DND-41 (cell line): ENCODE results near the gene KPTN.

Experiments used
- ATAC-seq: fragments of 200-7000 bp; cut with Tn5 transposase; 3 replicates; pipeline ENCODE4 v1.9.1; 2021; ENCODE audit warnings: low read depth; ENCODE audit not compliant: insufficient read depth
- DNase-seq: peaks from one replicate; pipeline ENCODE4 v3.0.0-alpha.2; 2020
- H2AFZ ChIP-seq: 2 replicates; pipeline ENCODE4 v1.6.0; 2012; ENCODE audit warnings: low read depth, low read length
- H3K27ac ChIP-seq: 2 replicates; pipeline ENCODE4 v1.5.1; 2012; ENCODE audit warnings: low read length, inconsistent platforms
- H3K27me3 ChIP-seq: fragments of 200-600 bp; sonication (generic); 2 replicates; pipeline ENCODE4 v1.6.0; 2012; ENCODE audit warnings: low read length, mild to moderate bottlenecking, inconsistent platforms; ENCODE audit not compliant: insufficient read depth, poor library complexity
- H3K36me3 ChIP-seq: 2 replicates; pipeline ENCODE4 v1.5.1; 2012; ENCODE audit warnings: low read length, inconsistent platforms; ENCODE audit not compliant: insufficient read depth
- H3K4me1 ChIP-seq: 2 replicates; pipeline ENCODE4 v1.5.1; 2012; ENCODE audit warnings: mild to moderate bottlenecking, low read length; ENCODE audit not compliant: insufficient read depth
- H3K4me2 ChIP-seq: 2 replicates; pipeline ENCODE4 v1.6.0; 2012; ENCODE audit warnings: mild to moderate bottlenecking, moderate library complexity, low read length, inconsistent platforms; ENCODE audit not compliant: insufficient read depth
- H3K4me3 ChIP-seq, 2 experiments: fragments of 200-600 bp in 1 of 2; shearing (Covaris generic) in 1 of 2; 2 replicates each; pipeline ENCODE4 v1.5.1; 2012 to 2016; ENCODE audit warnings: inconsistent platforms in 2 of 2, low read length in 2 of 2, mild to moderate bottlenecking in 2 of 2, low read depth in 1 of 2, moderate library complexity in 1 of 2
- H3K79me2 ChIP-seq: 2 replicates; pipeline ENCODE4 v1.6.0; 2012; ENCODE audit warnings: low read length, inconsistent platforms; ENCODE audit not compliant: insufficient read depth
- H3K9ac ChIP-seq: 2 replicates; pipeline ENCODE4 v1.6.0; 2012; ENCODE audit warnings: low read depth, mild to moderate bottlenecking, inconsistent platforms, low read length, moderate library complexity
- H3K9me3 ChIP-seq: 2 replicates; pipeline ENCODE4 v1.5.1; 2012; ENCODE audit warnings: low read length, moderate library complexity, mild to moderate bottlenecking, inconsistent platforms; ENCODE audit not compliant: insufficient read depth, severe bottlenecking
- H4K20me1 ChIP-seq: 2 replicates; pipeline ENCODE4 v1.6.0; 2012; ENCODE audit warnings: low read length; ENCODE audit not compliant: insufficient read depth
- EZH2 ChIP-seq: IDR thresholded peaks from 3 replicates; pipeline ENCODE4 v1.6.1; 2012; ENCODE audit warnings: borderline replicate concordance, low read depth, mild to moderate bottlenecking, moderate library complexity, low read length, inconsistent platforms; ENCODE audit not compliant: severe bottlenecking
- TF ChIP-seq, protein P1 (sequence below): IDR thresholded peaks from 2 replicates; pipeline ENCODE4 v1.5.1; 2012; ENCODE audit warnings: borderline replicate concordance, low read length, moderate library complexity, mild to moderate bottlenecking; ENCODE audit not compliant: poor library complexity, severe bottlenecking; ENCODE audit errors: extremely low read depth

KPTN gene

DNA sequence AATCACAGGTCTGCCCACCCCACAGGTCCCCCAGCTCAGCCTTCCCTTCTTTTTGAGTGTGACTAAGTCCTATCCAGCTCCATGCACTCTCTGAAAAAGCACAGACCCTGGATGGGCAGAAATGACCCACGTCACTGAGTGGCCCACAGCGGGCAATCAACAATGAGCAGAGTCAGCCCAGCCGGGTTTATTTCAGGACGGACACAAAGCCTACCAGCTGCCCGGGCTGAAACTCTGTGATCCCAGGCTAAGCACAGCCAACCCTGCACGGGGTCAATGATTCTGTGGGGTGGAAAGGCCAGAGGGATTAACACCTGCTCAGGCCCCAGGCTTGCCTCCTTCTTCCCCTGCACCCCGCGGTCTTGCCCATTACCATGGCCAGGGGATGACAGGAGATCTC, 22.4 kb upstream of the KPTN start:
- TF ChIP-seq, protein P1, sequence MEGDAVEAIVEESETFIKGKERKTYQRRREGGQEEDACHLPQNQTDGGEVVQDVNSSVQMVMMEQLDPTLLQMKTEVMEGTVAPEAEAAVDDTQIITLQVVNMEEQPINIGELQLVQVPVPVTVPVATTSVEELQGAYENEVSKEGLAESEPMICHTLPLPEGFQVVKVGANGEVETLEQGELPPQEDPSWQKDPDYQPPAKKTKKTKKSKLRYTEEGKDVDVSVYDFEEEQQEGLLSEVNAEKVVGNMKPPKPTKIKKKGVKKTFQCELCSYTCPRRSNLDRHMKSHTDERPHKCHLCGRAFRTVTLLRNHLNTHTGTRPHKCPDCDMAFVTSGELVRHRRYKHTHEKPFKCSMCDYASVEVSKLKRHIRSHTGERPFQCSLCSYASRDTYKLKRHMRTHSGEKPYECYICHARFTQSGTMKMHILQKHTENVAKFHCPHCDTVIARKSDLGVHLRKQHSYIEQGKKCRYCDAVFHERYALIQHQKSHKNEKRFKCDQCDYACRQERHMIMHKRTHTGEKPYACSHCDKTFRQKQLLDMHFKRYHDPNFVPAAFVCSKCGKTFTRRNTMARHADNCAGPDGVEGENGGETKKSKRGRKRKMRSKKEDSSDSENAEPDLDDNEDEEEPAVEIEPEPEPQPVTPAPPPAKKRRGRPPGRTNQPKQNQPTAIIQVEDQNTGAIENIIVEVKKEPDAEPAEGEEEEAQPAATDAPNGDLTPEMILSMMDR: no peak
- TF ChIP-seq EZH2: no peak
- Histone ChIP-seq H3K79me2 (peaks cover 55% of the 10 kb centered on the region), H3K27me3 (no peaks in the 10 kb centered on the region), H3K4me3 (no peak overlapping the region), H3K4me2 (no peak overlapping the region), H4K20me1 (peaks cover 78% of the 10 kb centered on the region), H3K9ac (no peak overlapping the region), H3K4me1 (no peaks in the 10 kb centered on the region), H2AFZ (no peak overlapping the region), H3K27ac (no peak overlapping the region), H3K9me3 (no peaks in the 10 kb centered on the region), H3K36me3 (peaks cover 31% of the 10 kb centered on the region)
- DNase-seq (no peak), ATAC-seq (no peak)

DNA sequence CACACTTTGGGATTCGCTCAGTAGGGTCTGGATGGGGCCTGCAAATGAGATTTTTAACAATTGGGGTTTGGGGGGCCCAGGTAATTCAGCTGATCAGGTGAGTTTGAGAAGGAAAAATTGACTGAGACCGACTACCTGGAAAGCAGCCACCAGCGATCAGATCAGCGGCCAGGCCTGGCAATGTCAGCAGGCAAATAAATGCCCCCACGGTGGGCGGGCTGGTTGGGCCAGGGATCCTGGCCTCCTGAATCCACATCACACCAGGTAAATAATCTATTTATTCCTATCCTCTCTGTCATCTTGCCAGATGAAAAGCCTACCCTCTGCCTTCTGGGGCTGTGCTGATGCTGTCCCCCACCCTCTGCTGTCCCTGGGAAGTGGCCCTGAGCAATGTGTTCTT, 21.5 kb upstream of the KPTN start:
- no peak for DNase-seq
- Histone ChIP-seq H2AFZ (no peak overlapping the region), H3K27ac (no peak overlapping the region), H3K4me3 (no peak overlapping the region), H3K79me2 (peaks cover 46% of the 10 kb centered on the region), H3K27me3 (no peaks in the 10 kb centered on the region), H3K4me1 (no peaks in the 10 kb centered on the region), H3K4me2 (no peak overlapping the region), H3K9me3 (no peaks in the 10 kb centered on the region), H3K36me3 (peaks cover 41% of the 10 kb centered on the region), H4K20me1 (peaks cover 71% of the 10 kb centered on the region), H3K9ac (no peak overlapping the region)
- no peak for ATAC-seq
- no peak for TF ChIP-seq EZH2
- TF ChIP-seq, protein P1: no peak

DNA sequence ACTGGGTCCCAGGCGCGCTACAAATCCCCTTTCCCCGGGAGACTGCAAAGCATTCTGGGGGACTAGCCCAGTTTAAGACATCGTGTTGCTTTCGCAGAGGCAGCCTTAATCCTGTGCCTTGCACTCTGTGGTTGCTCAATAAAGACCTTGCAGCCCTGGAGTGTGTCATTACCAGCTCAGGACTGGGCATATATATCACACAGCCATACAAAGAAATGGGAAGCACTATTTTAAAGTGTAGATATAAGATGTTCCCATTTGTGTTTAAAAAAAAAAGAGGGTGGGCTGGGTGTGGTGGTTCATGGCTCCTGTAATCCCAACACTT, 19.8 kb upstream of the KPTN start:
- Histone ChIP-seq H3K4me1 (no peaks in the 10 kb centered on the region), H3K27me3 (no peaks in the 10 kb centered on the region), H3K9ac (no peak overlapping the region), H3K79me2 (peaks cover 30% of the 10 kb centered on the region), H3K9me3 (no peaks in the 10 kb centered on the region), H3K4me2 (no peak overlapping the region), H2AFZ (no peak overlapping the region), H3K4me3 (no peak overlapping the region), H3K27ac (no peak overlapping the region), H4K20me1 (peaks cover 64% of the 10 kb centered on the region), H3K36me3 (peaks cover 57% of the 10 kb centered on the region)
- no peak for DNase-seq
- no peak for ATAC-seq
- no peak for TF ChIP-seq EZH2
- TF ChIP-seq, protein P1: no peak
